Measurements from ENCODE around the gene LRRC3B. TPM values are rescaled to one million over a fixed set of nuclear protein-coding genes. Genes with fewer than 3 reads are reported as not detected.

LRRC3B gene
- total RNA-seq, 6 donors from 2014 or later: 0.24 TPM; not detected in 5

DNA sequence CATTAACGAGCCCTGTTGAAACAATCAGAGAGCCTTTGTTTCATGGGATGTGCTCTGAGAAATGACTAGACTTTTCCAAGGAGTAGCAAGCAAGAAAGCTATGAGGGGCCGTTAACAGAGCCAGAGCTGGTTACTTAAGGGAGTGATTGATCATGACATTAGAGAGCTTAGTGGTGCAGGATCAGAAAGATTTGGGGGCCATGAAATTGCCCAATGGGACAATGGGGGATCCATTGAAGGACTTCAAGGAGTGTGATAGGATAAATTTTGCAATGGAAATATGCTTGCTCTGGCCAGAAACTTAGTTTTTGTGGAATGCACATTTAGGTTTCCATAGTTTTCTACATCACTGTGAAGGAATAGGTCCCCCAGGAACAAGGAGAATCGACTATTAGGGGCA is 45.6 kb downstream of the LRRC3B start:
- WGBS, 2 donors: 71 to 81% methylated on average over 3 of the region's 3 CpGs
- TF ChIP-seq EP300 (IDR thresholded peaks at IDR 0.05): no peak
- TF ChIP-seq, protein P1, sequence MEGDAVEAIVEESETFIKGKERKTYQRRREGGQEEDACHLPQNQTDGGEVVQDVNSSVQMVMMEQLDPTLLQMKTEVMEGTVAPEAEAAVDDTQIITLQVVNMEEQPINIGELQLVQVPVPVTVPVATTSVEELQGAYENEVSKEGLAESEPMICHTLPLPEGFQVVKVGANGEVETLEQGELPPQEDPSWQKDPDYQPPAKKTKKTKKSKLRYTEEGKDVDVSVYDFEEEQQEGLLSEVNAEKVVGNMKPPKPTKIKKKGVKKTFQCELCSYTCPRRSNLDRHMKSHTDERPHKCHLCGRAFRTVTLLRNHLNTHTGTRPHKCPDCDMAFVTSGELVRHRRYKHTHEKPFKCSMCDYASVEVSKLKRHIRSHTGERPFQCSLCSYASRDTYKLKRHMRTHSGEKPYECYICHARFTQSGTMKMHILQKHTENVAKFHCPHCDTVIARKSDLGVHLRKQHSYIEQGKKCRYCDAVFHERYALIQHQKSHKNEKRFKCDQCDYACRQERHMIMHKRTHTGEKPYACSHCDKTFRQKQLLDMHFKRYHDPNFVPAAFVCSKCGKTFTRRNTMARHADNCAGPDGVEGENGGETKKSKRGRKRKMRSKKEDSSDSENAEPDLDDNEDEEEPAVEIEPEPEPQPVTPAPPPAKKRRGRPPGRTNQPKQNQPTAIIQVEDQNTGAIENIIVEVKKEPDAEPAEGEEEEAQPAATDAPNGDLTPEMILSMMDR (IDR thresholded peaks at IDR 0.05): no peak
- Histone ChIP-seq H3K4me1 (no peaks in the 10 kb centered on the region), H3K4me3 (no peak overlapping the region), H3K27ac (no peak overlapping the region), H3K9me3 (no peaks in the 10 kb centered on the region), H3K27me3 (no peaks in the 10 kb centered on the region), H3K36me3 (no peaks in the 10 kb centered on the region)
- ATAC-seq (ENCODE audit: low FRiP score in 2 of 2) (no peak), DNase-seq (no peak)

DNA sequence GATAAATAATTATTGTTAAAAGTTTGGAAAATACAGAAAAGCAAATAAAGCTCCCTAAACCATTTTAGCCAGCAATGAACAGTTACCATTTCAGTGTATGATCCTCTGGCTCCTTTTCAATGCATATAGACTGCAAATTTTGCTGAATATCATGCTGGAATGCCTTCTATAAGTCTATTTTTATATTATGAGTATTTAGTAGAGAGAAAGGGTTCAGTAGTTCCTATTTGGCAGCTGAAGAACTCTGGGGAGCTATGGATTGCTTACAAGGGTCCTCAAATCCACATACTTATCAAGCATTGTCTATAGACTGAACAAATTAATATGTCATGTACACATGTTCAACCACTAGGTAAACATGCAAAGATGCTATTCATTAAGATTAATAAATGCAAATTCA is 46.1 kb downstream of the LRRC3B start:
- Histone ChIP-seq H3K27ac (no peak overlapping the region), H3K9me3 (no peaks in the 10 kb centered on the region), H3K27me3 (no peaks in the 10 kb centered on the region), H3K36me3 (no peaks in the 10 kb centered on the region), H3K4me3 (no peak overlapping the region), H3K4me1 (no peaks in the 10 kb centered on the region)
- no peak for DNase-seq
- ATAC-seq (ENCODE audit: low FRiP score in 2 of 2): no peak
- TF ChIP-seq POLR2AphosphoS5 (IDR thresholded peaks at IDR 0.05) (no peak), POLR2A (IDR thresholded peaks at IDR 0.05) (no peak), EP300 (IDR thresholded peaks at IDR 0.05) (no peak)
- TF ChIP-seq, protein P1 (IDR thresholded peaks at IDR 0.05): no peak

DNA sequence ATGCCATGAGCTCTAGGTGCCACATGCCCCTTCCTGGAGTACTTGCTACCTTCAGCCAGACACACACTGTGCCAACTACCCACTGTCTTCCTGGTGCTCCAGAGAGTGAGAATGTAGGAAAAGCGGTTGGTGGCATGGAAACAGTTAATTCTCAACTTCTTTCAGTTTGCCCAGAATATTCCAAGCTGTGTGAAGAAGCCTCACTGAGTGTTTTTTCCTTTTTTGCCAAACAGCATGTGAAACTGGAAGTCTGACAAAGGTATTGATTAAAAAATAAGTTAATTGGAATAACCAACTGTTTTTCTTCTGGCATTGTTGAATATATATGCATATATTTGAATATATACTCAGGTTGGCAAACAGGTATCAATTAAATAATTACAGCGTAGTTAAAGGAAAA is 52.8 kb downstream of the LRRC3B start:
- no peaks in the 10 kb centered on the region for H3K4me1 ChIP-seq
- 90 to 96% methylated on average over 2 of the region's 2 CpGs for WGBS, 2 donors
- no peak overlapping the region for H3K27ac ChIP-seq
- no peaks in the 10 kb centered on the region for H3K36me3 ChIP-seq
- H3K4me3 ChIP-seq: no peak overlapping the region
- TF ChIP-seq POLR2A (IDR thresholded peaks at IDR 0.05): no peak
- TF ChIP-seq, protein P1 (IDR thresholded peaks at IDR 0.05): no peak
- TF ChIP-seq EP300 (IDR thresholded peaks at IDR 0.05): no peak
- no peak for TF ChIP-seq POLR2AphosphoS5 (IDR thresholded peaks at IDR 0.05)
- ATAC-seq (ENCODE audit: low FRiP score in 2 of 2): no peak
- no peaks in the 10 kb centered on the region for H3K9me3 ChIP-seq
- DNase-seq: no peak
- no peaks in the 10 kb centered on the region for H3K27me3 ChIP-seq

DNA sequence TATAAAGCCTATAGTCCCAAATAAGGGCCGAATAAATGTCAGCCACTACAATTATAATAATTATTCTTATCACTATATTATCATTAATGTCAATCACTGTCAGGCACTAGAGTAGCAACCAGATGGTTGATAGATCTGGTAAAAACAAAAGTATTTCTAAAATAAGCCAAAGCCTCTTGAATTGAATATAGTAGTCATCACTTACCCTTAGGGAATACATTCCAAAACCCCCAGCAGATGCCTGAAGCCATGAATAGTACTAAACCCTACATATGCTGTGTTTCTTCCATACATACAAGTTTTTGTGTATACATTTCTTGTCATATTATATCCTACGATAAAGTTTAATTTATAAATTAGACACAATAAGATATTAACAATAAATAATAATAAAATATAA is 59.1 kb downstream of the LRRC3B start:
- DNase-seq: no peak
- no peaks in the 10 kb centered on the region for H3K27me3 ChIP-seq
- no peak overlapping the region for H3K27ac ChIP-seq
- WGBS, 2 donors: 77 to 89% methylated on average over 2 of the region's 2 CpGs
- H3K9me3 ChIP-seq: no peaks in the 10 kb centered on the region
- TF ChIP-seq POLR2A (IDR thresholded peaks at IDR 0.05): no peak
- no peak for TF ChIP-seq POLR2AphosphoS5 (IDR thresholded peaks at IDR 0.05)
- no peak for TF ChIP-seq EP300 (IDR thresholded peaks at IDR 0.05)
- TF ChIP-seq, protein P1 (IDR thresholded peaks at IDR 0.05): no peak
- no peaks in the 10 kb centered on the region for H3K36me3 ChIP-seq
- H3K4me1 ChIP-seq: no peaks in the 10 kb centered on the region
- ATAC-seq (ENCODE audit: low FRiP score in 2 of 2): no peak
- H3K4me3 ChIP-seq: no peak overlapping the region

DNA sequence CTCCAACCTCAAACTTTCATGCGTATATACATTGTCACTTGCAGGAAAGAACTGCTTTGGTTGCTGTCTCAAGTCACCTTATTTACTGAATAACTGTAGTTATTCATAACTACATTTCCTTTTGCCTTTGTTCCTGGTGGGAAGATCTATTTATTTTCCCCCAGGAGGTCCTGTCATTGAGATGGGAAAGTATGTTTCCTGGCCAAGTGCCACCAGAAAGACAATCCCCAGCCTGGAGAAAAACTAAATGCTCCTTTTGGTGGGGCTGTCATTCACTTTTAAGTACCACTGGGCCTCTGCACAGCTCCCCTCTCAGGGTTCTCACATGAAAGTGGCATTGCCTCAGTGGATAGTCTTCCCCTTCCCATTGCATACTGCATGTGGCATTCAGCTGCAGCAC is 59.8 kb downstream of the LRRC3B start:
- no peak for DNase-seq

More for the DNA sequence above, 59.8 kb downstream of the LRRC3B start:
- Histone ChIP-seq H3K27me3 (no peaks in the 10 kb centered on the region), H3K4me1 (no peaks in the 10 kb centered on the region), H3K4me3 (no peak overlapping the region), H3K9me3 (no peaks in the 10 kb centered on the region), H3K36me3 (no peaks in the 10 kb centered on the region), H3K27ac (no peak overlapping the region)
- WGBS, 2 donors: 68 to 76% methylated on average over 1 of the region's 1 CpG
- TF ChIP-seq, protein P1 (IDR thresholded peaks at IDR 0.05): no peak
- TF ChIP-seq EP300 (IDR thresholded peaks at IDR 0.05): no peak
- TF ChIP-seq POLR2AphosphoS5 (IDR thresholded peaks at IDR 0.05): no peak
- TF ChIP-seq POLR2A (IDR thresholded peaks at IDR 0.05): no peak
- ATAC-seq (ENCODE audit: low FRiP score in 2 of 2): no peak

Measured in upper lobe of left lung (tissue), 6 donors.